ENCODE measurements around the gene CBFA2T3. TPM values are rescaled to one million over a fixed set of nuclear protein-coding genes. Genes with fewer than 3 reads are reported as not detected.

CBFA2T3 gene
- total RNA-seq, 1 experiment from 2014 or later = not detected

DNA sequence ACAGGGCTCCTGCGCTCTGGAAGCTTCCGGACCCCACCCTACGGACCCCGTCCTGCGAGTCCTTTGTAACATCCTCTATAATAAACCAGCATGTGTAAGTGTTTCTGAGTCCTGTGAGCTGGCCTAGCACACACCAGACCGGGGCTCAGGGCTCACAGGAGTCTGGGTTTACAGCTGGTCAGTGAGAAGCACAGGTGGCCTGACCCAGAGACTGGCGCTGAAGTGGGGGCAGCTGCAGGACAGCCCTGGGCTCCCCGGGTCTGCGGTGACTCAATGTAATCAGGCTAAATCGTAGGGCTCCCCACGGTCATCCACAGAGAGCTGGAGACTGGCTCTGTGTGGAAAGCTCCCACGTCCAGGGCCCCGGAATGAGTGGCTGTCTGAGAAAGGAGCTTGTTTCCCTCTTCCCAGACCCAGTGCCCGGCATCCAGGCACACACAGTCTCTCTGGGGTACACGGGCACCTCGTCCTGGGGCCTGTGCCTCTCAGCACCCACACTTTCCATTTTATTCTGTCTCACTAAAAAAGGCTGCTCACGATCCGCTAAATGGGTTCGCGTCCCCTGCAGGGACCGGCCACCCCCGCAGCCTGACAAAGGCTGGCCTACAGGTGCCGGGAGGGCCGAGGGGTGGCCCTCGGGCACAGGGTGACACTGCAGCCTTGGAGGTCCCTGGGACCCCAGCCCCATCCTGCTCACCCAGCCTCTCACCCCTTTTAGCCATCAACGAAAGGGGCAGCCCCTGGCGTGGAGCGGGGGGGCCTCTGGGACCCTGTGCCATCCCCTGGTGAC is 18.9 kb upstream of the CBFA2T3 start:
- DNase-seq (ENCODE audit: low read depth) = no peak

DNA sequence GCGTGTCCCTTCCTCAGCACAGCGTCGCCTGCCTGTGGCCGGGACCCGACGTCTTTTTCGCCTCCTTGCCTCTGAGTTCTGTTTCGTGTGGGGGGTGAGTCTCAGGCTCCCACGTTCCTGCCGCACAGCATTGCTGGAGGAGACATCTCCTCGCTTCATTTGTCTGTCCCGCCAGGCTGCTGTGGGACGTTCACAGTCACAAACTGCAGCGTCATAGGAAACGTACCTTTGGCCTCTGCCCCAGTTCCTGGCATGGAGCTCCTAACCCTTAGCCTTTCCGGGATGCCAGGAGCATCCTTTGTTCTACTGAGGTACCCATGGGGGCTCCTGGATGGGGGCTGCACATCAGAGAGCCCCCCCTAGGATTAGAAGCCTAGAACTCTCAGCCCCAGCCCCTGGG is 18.2 kb upstream of the CBFA2T3 start:
- DNase-seq (ENCODE audit: low read depth) = no peak

DNA sequence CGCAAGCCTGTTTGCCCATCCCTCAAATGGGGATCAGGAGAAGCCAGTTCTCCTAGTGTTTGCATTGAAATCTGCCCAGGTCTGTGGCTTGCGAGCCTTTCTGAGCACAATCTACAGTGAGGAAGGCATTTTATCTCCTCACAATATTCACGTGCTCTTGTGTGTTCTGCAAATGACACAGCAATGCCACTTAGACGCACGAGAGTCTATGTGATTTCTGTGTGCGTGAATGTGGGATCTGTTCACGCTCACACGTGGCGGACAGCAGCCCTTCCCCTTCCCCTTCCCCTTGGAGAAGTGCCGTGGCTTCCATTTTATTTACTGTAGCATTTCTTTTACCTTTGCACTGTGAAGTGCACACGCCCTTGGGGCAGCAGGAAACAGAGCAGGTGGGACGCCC is 17.7 kb upstream of the CBFA2T3 start:
- no peak for DNase-seq (ENCODE audit: low read depth)

DNA sequence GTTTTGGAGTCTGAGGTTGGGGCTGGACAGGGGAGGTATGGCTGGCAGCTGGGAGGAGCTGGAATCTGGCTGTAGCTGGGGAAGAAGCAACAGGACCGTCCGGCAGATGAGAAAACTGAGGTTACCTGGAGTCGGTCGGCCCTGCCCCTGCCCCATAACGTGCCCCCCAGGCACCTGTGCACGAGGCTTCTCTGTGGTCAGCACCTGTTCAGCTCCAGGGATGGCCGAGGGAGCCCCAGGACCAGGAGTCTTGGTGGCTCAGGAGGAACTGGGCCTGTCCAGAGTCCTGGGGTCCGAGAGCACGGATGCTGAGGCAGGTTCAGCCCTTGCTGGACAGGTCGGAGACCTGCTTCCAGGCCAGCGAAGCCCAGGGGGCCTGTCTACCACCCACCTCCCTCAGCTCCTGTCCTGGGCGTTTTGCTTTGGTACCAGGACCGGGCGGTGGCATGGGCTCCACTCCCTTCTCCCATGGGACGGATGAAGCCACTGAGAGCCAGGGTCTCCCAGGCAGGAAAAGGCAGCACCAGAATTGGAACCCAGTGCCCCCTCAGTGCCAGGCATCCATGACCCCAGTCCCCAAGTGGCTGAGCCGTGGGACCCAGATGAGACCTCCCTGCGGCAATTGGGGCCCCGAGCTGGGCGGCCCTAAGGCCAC is 17.1 kb upstream of the CBFA2T3 start:
- DNase-seq (ENCODE audit: low read depth) = no peak

GRCh38 chr16:88993166-88993761 is 16.3 kb upstream of the CBFA2T3 start:
- DNase-seq (ENCODE audit: low read depth) = no peak

DNA sequence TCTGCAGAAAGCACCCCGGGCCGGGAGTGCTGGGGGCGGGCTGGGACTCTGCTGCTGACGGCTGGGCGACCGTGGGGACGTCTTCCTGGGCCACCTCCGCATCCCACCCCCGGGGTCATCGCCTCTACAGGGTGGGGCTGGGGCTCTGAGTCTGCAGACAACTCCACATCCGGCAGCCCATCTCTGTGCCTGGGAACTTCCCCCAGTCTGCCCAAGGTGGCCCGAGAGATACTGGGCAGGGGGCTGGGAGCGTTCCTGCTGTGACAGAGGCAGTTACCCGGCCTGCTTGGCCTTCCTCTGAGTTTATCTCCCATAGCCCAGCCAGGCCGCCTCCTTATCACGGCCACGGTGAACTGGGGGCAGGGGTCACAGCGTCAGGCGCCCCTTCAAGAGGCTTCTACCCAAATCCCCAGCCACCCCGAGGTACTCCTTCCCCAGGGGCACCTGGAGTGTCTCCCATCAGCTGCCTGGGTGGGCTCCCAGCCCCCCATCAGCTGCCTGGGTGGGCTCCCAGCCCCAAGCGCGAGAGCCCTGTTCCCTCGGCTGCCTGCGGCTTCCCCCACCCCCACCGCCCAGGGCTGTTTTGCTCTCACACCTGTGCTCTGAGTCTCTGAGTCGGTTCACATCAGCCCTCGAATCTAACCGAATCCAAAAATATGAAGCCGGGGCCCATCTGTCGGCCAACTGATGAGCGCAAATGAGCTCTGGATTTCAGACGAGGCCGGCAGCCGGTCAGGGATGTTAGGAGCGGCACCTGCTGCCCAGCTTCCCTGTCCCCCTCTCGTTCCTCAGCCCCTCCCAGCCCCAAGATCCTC is 15.6 kb upstream of the CBFA2T3 start:
- DNase-seq (ENCODE audit: low read depth) = no peak

GRCh38 chr16:88991813-88992350 is 14.9 kb upstream of the CBFA2T3 start:
- DNase-seq (ENCODE audit: low read depth) = no peak

GRCh38 chr16:88989852-88990547 is 13.0 kb upstream of the CBFA2T3 start:
- no peak for DNase-seq (ENCODE audit: low read depth)

DNA sequence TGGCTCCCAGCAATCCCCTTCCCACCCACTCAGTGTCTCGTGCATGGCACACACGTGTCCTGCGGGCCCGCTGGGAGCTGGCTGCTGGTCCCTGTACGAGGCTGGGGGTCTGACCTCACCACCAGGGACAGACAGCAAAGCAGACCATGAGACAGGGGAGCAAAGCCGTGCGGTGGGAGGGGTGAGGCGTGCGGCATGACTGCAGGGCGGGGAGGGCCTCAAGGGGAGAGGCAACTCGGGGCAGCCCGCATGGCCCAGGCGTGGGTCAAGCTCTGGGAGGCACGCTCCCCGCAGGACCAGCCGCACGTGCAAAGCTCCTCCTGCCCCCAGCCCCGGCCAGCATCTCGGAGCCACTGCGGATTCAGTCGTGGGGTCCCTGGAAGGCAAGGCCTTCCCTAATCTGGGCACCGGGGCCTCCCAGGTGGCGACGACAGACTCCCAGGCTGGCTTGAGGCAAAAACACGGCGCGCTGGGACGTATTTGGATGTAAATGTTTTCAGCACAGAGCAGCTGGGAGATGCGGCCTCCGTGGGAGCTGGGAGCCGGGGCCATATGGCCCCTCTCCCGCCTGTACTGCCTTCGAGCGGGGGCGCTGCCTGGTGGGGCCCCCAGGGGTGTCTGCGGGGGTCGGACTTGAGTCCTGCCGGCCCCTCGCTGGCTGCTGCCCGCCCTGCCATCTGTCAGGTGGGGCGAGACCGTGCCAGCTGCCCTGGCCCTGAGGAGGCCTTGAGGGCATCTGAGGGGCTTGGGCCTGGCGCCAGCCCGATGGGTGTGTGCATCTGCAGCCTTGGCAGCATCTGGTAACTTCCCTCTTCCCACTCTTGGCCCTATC is 12.2 kb upstream of the CBFA2T3 start:
- no peak for DNase-seq (ENCODE audit: low read depth)

GRCh38 chr16:88985521-88985920 is 8.5 kb upstream of the CBFA2T3 start:
- no peak for DNase-seq (ENCODE audit: low read depth)

DNA sequence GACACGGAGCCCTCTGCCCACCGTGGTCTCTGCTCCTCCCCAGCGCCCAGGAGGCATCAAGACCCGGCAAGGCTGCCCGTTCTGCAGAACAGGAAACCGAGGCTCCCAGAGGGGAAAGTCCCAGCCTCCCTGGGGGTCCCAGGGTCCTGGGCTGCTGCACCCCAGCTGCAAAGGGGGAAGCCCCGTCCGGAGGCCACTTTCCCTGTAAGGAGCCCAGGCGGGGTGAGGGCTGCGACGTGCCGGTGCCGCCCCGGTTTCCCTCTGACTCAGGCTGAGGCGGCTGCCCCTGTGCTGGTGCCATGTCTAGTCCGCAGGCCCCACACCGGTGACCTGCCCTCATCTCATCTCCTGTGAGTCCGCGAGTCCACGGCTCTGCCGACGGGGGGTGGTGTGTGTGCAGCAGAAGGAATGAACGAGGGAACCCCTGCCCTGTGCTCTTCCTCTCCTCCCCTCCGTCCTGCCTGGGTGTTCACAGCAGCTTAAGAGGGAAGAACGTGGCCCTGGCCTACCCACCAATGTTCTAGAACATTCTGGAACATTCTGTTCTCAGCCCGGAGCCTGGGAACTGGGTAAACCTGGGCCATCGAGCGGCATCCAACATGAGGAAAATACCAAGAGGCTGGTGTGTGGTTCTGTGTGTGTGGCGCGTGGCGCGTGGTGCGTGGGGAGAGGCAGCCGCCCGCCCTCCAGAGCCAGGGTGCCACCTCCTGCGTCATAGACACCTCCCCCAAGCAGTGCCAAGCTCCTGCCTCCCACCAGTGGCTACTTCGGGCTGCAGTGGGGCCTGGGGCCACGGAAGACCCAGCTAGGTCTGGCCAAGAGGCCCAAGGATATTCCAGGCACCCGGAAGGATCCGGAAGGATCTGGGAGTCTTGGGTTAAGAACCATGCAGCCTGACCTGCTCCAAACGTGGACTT is 7.0 kb upstream of the CBFA2T3 start:
- no peak for DNase-seq (ENCODE audit: low read depth)

DNA sequence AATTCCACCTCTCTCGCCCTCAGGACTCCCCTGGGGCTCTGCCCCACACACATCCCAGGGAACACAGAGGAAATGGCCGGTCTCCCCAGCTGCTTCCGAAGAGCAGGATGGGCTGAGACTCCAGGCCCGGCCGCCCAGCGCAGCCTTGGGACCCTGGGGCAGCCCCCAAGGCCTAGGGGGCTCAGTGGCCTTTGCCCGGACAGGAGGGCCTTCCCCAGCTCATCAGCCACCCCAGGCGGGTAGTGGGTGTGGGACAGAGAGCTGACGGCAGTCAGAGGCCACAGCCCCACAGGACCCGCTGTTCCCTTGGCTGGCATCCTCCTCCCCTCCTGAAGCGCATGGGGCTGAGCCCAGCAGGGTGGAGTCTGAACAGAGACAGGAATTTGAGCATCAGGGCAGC is 6.2 kb upstream of the CBFA2T3 start:
- no peak for DNase-seq (ENCODE audit: low read depth)

DNA sequence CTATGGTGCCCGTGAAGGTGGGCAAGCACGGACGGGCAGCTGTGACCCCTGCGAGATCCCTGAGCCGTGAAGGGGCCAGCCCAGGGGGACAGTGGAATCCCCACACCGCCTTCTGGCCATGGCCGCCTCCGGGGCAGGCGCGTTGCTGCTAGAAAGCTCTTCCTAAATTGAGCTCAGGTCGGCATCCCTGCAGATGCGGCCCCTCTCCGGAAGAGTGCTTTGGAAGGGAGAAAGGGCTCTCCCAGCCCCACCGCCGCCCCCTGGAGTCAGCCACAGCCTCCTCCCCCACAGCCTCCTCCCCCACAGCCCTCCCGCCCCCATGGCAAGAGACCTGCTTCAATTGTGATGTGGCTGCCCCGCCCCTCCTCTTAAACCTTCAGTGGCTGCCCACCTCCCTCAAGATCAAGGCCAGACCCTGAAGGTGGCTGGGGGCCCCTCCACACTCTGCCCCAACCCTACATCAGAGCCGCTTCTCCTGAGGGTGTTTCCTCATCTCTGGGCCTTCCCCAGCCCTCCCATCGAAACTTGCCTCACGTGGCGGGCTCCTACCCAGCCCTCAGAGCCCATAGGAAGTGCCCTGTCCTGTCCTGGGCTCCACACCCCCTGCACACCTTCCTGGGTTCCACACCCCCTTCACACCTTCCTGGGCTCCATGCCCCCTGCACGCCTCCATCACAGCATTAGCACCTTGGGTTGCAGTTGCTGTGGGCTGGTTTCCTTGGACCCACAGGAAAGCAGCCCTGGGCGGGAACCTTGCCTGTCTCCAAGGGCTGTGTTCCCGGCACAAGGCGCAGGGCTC is 5.5 kb upstream of the CBFA2T3 start:
- no peak for DNase-seq (ENCODE audit: low read depth)

DNA sequence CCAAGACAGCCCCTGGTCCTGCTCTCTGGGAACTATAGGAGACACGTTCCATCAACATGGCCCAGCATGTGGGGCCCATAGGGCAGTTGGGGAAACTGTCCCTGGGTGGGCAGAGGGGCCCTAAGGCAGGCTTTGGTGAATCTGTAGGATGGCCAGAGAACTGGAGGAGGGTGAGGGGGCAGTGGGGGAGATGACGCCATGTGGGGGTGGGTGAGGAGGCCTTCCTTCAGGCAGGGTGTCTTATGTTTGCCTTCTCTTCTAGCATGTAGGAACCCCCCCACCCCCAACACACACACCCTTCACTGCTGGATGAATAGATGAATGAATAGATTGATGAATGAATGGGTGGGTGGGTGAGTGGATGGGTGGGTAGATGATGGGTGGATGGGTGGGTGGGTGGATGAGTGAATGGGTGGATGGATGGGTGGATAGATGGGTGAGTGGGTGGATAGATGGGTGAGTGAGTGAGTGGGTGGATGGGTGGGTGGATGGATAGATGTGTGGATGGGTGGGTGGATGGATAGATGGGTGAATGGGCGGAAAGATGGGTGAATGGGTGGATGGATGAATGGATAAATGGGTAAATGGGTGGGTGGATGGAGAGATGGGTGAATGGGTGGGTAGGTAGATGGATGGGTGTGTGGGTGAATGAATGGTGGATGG is 2.5 kb upstream of the CBFA2T3 start:
- DNase-seq (ENCODE audit: low read depth) = no peak

DNA sequence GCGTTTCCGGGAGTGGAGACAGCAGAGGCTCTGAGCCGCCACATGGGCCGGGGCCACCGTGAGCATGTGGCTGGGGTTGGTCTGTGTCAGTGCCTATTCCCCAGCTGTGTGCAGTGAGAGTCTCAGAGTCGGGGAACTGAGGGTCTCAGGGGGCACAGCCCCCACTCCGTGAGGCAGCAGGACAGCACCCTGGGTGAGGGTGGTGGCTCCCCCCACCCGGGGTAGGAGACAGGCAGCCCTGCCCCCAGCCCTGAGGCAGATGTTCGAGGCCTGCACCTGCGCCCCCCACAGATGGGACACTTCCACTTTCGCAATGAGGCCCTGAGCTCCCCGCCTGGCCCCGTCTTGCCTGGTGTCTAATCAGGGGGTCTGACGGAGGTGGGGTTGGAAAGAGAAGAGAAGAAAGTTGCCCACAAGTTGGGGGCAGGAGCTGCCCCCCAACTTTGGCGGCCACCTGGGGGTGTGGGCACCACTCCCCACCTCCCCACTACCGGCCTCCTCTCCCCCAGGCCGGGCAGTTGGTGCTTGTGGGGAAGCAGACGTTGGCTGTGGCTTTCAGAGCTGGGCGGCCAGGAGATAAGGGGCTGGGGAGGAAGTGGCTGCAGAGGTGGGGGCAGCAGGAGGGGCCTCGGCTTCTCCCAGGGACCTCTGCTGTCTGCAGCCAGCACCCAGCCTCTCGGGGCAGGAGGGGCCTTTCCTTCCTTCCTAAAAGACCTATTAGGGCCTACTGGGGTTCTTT is 1.8 kb upstream of the CBFA2T3 start:
- no peak for DNase-seq (ENCODE audit: low read depth)

DNA sequence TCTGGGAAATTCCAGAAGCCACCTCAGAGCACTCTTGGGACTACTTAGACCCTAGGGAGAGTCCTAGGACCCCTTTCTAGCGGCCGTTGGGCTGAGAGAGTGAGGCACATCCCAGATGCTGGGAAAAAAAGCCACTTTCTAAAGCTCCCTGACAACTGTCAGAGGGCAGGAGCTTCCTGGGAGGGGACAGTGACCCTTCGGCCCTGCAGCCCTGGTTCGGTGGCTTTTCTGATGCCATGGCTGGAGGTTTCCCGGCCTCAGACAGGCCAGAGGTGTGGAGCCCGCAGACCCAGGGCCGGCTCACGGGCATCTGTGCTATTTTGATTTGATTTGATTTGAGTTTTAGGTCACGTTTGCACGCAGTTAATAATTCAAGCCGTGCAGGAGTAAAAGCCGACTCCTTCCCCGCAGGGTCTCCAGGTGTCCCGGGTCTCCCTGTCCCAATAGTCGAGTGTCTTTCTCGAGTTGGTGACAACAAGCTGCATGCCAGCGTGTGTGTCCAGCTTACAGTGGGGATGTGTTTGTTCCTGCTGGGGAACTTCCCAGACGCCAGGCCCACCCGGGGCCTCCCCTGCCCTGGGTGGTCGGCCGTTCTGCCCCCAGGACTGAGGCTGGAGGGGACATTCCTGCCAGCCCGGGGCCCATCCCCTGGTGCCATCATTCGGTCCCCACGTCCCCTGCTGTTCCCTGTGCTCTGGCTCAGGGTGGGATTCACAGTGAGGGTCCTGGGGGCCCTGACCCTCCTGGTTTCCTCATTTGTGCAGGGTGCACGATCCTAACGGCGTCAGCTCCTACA is 1.0 kb upstream of the CBFA2T3 start:
- no peak for DNase-seq (ENCODE audit: low read depth)
